GM19324 (cell line): ENCODE results near the gene KCND3.

Experiments
- ATAC-seq: cut with Tn5 transposase; IDR thresholded peaks from one replicate; pipeline ENCODE4 v1.9.1; 2021; ENCODE audit warnings: mild to moderate bottlenecking, moderate library complexity; ENCODE audit not compliant: unreplicated experiment, low FRiP score

Gene KCND3

DNA sequence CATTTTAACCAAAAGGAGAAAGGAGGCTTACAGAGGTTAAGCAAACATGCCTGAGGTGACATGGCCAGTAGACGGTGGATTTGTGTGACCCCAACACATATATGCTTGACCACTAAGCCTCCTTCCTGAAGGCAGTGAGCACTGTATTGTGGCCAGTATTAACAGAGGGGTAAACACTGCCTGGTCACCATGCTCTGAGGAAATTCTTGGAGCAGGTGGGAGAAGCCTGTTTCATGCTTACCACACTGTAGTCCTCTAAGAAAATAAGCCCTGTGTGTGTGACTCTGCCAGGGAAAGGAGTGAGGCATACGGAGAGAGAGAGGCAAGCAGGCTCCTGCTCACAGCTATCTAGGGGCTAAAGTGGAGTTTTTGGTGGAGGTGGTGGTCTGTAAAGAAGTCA lies 102.7 kb downstream of the KCND3 start:
- ATAC-seq, result no peak

DNA sequence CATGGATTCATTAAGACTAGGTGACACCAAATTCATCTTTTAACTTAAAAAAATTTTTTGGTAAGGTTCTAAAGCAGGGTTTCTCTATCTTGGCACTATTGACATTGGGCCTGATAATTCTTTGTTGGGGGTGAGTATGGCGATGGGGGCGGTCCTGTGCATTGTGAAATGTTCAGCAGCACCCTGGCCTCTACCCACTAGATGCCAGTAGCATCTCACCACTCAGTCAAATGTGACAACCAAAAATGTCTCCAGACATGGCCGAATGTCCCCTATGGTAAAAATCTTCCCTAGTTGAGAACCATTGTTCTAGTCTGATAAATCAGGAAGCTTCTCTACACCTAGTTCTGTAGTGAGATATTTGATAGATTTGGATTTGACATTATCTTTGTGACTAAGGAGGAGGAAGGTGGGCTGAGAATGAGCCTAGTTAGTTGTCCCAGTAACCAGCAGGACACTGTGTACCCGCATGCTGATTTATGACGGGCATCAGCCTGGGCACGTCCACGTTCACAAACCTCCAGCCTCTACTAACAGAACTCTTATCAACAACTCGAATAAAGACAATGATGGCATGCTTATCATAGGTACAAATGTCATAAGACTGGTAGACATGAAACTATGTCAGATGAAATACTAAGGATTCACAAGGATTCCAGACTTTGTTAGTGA lies 104.6 kb downstream of the KCND3 start:
- no peak for ATAC-seq

DNA sequence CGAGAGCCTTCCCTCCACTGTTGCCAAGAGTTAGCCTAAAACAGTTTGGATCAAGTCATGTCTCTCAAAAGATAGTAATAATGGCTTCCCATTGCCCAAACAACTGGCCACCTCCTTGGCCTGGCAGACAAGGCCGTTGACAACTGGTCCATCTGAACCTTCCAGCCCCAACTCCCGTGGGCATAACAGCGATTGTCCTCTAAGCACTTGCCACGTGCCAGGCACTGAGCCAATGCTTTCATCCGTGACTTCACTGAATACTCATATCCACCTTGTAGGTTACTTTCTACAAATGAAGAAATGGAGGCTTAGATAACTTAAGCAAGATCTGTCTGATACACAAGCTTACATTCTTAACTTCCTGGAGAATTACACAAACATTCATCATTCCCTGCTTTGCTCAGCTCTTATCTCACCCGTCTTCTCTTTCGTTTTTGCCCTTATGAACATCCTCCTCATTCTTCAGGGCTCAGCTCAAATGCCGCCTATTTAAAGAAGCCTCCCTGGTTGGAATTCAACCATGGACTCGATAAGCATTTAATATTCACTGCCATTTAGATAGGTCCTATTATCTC lies 106.4 kb downstream of the KCND3 start:
- ATAC-seq, result no peak

DNA sequence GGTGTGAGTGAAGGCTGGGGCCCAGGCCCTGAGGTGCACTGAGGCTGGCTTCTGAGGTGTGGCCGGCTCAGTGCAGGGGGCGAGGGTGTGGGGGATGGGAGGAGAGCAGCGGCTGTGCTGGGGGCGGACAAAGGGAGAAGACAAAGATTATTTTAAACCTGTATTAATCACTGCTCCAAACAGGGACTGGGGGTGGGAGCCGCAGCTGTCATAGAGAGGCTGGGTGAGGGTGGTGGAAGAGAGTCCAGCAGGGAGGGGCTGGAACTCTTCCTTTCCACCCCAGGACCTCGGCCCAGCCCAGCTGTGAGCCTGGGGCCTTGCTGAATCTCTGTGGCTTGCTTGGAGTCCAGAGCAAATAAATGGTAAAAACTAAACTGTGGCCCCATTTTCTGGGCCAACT lies 106.9 kb downstream of the KCND3 start:
- no peak for ATAC-seq

DNA sequence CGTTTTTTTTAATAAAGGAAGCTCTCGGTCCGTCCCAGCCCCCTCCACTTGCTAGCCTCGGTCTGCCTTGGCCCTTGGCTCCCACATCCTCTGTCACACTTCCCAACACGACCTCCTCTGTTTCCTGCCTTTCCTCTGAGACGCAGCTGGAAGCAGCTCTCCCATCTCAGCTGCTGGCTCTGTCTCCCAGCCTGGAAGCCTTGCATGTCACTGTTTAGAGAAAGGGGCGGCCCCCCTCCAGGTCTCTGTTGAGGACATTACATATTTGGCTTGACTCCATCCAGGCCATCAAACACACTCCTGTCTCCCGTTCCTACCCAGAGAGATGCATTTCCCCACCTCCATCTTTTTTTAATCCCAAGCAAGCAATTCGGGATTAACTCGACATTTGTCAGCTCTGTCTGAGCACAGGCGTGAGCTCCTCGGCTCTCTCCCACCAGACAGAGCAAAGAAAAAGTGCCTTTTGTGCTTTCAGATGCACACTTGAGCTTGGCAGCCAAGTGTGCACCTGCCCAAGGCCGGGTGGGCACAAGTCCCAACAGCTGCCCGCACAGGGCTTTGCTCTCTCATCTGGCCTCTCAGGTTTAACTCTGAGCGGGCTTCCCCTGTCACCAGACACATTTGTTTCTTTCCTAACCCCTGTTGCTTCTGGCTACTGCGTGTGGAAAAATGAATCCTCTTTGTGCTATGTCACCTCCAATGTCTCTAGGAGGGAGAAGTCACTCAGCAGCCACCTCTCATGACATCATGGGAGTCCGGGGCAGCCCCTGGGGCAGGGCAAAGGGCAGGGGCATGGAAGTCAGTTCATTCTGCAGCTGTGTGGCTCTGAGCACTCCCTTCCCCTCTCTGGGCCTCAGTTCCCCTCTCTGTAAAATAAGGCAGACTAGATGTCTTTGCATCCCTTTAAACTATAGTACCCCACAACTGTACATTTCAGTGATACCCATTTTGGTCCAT lies 108.3 kb downstream of the KCND3 start:
- ATAC-seq, result no peak

DNA sequence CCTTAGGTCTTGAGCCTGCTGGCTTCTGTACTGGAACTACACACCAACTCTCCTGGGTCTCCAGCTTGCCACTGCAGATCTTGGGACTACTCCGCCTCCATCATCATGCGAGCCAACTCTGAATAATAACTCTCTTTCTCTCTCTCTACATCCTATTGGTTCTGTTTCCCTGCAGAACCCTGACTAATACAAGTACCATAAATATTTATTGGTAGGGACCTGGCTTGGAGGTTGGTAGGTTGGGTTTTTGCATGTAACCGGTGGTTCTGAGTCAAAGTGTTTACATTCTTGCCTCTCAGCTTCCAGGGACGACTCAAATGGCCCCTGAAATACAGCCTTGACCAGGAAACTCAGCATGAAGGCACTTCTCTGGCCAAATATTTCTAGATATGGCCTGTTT lies 110.4 kb downstream of the KCND3 start:
- ATAC-seq, result no peak

DNA sequence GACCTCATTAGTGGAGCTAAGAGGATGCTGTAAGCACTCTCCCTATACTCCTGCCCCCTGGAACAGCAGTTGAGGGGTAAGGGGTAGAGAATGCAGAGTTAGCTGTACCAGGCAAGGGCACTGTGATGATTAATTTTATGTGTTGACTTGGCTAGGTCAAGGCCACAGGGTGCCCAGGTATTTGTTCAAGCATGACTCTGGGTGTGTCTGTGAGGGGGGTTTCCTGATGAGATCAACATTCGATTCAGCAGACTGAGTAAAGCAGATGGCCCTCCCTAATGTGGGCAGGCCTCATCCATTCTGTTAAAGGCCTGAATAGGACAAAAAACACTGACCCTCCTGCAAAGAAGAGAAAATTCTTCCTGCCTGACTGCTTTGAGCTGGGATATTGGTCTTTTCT lies 110.8 kb downstream of the KCND3 start:
- ATAC-seq, result no peak

DNA sequence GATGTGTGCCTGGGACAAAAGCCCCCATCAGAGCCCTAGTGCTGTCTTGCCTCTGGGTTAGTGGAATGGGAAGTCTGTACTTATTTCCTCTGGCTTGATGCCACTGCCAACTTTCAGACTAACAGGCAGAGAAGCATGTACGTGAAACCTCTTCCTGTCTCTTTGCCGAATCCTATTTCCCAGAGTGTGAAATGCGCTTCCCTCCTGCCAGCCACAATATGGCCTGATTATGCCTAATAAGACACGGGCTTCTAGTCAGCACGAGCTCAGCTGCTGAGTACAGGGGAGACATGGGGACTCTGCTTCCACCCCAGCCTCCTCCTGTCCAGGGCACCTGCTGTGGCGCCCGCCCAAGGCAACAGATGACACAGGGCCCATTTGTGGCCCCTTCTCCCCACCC lies 111.4 kb downstream of the KCND3 start:
- ATAC-seq, result no peak

DNA sequence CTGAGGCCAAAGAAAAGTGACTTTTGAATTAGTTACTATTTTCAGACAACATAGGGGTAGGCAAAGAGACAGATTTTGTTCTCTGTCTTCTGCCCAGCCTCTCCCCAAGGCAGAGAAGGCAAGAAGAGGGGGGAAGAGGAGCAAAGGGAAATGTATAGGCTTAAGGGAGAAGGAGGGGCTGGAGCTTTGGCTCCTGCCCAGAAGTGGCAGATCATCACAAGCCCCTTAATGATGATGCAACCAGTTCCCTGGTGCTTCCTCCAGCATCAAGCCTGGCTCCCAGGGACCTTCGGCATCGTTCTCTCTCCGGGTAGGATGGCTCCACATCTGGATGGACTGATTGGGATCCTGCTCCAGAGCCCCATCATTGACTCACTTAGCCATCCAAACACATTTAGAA lies 112.8 kb downstream of the KCND3 start:
- ATAC-seq, result no peak

DNA sequence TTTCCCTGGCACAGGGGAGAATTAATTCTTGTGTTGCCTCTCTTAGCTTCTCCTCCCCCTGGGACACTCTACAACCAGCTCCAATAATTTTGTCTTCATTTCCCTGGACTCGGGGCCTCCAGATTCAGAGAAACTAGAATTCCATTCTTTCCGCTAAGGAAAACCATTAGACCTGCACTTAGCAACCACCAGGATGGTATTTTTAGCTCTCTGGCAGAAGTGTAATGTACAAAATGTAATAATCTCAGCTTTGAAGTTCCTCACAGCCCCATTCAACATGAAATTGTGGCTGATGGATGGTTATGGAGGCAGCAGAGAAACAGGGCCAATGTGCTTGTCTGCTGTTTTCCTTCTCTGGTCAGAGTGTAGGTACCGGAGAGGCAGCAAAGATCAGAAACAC lies 113.8 kb downstream of the KCND3 start:
- ATAC-seq, result no peak

DNA sequence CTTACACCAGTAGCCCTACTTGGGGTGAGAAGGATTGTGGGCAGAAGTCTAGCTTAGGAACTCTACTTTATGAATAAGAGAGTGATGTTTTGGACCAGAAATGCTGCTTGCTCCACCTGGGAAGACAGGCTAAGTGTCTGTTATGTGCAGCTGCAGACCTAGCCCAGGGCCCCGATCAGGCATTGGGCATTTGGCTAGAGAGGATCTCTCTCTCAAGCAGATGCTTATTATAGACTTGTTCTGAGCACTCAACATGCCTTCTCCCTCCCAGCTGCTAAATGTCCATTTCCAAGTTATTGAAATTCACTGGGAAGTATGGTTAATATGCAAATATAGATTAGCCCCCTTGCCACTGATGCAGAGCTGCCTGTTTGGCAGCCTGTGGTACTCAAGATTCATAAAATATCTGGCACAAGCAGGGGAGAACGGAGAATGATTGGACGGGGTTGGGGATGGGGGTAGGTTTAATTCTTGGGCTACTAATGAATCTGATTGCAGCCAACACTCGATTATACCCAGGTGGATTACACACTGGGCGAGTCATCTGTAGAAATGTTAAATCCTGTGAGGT lies 115.9 kb downstream of the KCND3 start:
- ATAC-seq, result no peak

DNA sequence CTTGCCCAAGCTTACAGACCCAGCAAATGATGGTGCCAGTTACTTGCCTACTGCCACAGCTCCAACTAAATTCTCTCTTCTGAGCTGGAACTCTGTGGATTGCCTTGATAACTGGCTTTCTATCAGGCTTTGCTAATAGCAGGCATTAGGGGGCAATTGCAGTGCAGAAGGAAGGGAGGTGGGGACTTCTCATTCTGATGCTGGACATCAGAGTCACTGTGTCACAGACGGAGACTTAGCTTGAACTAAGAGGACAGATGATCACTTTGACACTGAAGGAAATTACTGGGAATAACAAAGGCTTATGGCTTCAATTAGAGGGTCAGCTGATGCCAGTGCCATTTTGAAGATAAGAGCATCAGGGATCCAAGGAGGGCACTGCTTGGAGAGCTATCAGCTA lies 119.3 kb downstream of the KCND3 start:
- ATAC-seq, result no peak

DNA sequence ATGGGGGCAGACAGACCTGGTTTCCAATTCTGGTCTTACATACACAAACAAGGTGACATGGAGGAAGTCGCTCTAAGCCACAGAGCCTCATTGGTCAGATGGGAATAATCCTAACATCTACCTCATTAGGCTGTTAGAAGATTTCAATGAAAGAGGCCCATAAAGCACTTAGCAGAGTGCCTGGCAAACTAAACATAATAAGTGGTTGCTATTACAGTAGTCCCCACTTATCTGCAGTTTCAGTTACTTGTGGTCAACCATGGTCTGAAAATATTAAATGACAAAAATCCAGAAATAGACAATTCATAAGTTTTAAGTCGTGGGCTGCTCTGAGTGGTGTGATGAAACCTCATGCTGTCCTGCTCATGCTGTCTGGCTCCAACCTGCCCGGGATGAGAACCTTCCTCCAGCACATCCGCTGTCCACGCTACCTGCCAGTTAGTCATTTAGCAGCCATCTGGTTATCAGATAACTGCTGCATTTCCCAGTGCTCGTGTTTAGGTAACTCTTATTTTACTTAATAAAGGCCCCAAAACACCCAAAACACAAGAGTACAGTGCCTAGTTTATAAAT lies 121.5 kb downstream of the KCND3 start:
- no peak for ATAC-seq

DNA sequence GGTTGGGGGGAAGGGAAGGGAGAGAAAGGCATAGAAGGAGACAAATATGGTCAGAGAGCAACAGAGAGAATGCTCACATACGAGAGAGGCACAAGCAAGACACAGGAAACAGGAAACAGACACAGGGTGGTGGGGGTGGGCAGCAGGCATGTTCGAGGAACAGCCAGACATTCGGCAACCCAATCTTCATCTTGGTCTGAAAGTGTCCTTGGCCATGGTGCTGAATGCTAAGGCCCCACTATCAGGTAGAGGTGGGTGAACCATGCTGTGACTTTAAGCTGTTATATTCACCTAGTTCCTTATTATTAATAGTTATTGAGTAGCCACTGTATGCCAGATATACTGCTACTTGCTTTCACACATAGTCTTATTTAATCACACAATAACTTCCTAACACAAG lies 124.6 kb downstream of the KCND3 start:
- no peak for ATAC-seq

DNA sequence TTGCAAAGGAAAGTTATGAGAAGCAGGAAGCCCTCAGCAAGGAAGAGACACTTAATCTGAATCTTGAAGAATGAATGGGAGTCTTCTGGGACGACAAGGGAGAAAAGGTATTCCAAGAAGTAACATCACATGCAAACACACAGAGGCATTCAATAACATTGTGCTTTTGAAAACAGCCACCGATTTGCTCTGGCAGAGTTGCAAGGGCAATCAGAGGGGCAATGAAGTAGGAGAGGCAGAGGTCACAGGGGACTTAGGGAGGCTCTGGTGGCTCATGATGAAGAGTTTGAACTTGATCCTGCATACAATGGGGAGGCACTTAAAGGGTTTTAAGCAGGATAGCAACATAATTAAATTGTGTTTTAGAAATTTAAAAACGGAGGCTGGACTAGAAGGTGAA lies 126.1 kb downstream of the KCND3 start:
- no peak for ATAC-seq

DNA sequence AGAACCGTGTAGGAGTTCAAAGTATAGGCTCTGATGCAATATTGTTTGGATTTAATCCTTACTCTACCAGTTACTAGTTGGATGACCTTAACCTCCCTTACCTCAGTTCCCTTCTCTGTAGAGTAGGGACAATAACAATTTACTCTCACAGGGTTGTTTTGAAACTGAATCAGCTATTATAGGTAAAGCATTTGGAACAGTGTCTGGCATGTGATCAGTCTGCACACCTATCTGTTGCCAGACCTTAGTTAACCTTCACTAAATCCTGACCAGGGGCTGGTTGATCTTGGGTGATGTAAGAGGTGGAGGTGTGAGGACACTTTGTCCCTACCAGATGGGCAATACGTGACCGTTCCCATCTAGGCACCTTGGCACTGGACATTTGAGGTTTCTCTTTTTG lies 126.9 kb downstream of the KCND3 start:
- ATAC-seq, result no peak

DNA sequence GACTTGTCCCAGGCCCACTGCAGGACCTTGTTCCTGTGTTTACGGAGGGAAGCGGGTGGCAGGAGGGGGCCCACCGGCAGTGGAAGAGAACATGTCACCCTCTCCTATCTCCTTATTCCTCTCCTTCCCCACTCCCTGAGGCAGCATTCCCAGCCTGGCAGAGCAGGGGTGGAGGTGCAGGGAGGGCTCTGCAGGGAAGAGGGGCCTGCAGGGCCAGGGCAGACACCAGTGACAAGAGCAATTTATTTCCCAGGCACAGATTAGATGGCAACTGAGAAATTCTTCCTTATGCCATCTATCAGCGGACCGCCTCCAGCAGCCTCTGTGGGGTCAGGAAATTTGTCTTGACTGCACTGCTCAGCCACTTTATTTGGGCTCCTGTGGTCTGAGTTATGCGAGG lies 127.9 kb downstream of the KCND3 start:
- ATAC-seq, result no peak

DNA sequence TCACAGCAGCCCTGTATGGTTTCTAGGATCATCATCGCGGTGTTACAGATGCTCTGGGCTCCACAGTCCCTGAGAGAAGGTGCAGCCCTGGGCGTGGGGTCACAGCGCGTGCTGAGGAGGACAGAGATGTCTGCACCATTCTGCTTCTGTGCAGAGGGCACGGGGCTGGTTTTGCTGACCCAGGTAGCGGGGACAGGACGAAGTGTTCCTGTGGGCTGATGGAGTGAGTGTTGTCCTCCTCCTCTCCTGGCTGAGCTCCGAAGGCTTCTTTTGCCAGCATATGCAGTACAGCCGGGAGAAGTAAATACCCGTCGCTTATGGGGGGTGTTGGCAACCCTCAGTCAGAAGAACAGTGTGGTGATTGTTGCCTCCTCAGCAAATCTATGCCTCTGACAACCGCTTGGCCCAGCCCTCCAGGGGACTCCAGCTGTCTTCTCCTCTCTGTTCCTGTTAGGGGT lies 132.2 kb downstream of the KCND3 start:
- ATAC-seq, result no peak

DNA sequence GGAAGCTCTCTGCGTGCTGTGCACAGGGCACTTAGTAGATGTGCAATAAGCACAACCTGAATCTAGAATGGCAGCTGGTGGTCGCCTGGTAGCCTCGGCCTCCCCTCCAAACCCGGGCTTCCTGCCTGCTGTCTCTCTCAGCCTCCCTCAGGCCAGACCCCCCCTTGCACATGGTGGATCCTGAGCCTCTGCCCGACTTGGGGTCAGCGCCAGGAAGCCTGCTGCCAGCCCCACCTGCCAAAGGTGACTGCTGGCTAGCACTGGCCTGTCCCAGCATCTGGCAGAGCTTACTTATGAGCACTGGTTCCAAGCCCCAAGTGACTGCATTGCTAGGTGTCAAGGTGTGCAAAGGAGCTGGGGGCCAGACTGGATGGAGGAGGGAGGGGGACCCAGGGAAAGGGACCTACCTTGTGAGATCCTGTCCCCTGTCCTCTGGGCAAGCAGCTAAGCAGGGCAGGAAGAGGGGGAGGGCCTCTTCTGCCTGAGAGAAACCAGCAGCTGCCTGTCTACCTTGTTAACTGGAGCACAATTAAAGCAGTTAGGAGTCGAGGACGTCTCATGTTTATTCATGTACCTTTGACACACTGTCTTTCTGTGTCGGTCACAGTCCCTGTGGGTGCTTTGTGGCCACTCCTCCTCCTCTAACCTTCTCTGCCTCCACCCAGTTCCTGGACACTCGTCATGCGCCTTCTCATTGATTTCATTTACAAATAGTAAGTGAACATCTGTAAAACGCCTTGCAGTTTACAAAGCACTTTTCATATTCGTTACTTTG lies 132.9 kb downstream of the KCND3 start:
- no peak for ATAC-seq

DNA sequence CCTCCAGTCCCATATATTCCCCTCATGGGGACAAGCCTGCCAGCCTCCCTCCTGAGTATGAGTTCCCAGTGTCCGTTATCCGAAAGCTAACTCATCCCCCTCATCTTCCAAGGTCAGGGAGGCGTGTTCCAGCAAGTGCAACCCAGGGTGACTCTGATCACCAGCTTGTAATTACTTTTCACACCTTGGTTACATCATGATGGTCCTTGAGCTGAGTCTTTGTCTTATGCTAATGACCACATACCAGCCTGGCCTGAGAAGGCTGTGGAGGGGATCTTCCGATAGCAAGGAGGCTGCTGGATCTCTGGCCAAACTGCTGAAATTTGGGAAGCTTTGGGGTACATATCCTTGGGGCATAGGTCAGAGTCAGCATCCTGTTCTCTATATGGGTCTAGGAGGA lies 134.2 kb downstream of the KCND3 start:
- ATAC-seq, result no peak
